SU-DHL-6 (cell line): ENCODE measurements around the gene FXYD7.

Source experiments
- H2AFZ ChIP-seq: fragments of 200-600 bp; sonication (generic); 2 replicates; pipeline ENCODE4 v1.6.1; 2014; ENCODE audit warnings: low read depth, mild to moderate bottlenecking, moderate library complexity, mixed read lengths, antibody characterized with exemption, low read length; ENCODE audit not compliant: severe bottlenecking
- H3F3A ChIP-seq: fragments of 200-600 bp; shearing (Covaris generic); 2 replicates; pipeline ENCODE4 v1.6.0; 2016; ENCODE audit warnings: antibody characterized with exemption, mild to moderate bottlenecking; ENCODE audit not compliant: insufficient read depth
- H3K27ac ChIP-seq: fragments of 200-600 bp; sonication (generic); 2 replicates; pipeline ENCODE4 v1.5.1; 2016; ENCODE audit warnings: low read depth, mild to moderate bottlenecking, low read length, moderate library complexity, mixed read lengths
- H3K27me3 ChIP-seq: fragments of 200-600 bp; sonication (generic), shearing (Covaris generic); 2 replicates; pipeline ENCODE4 v1.6.0; 2014; ENCODE audit warnings: mild to moderate bottlenecking, low read length
- H3K36me3 ChIP-seq: fragments of 200-600 bp; sonication (generic); 2 replicates; pipeline ENCODE4 v1.6.1; 2014; ENCODE audit warnings: mild to moderate bottlenecking, low read length, mixed read lengths
- H3K4me2 ChIP-seq: fragments of 300-600, 200-600 bp; shearing (Covaris generic), sonication (generic); 2 replicates; pipeline ENCODE4 v1.6.0; 2014; ENCODE audit warnings: low read length, low read depth, mild to moderate bottlenecking; ENCODE audit not compliant: poor library complexity, severe bottlenecking
- H3K4me3 ChIP-seq: fragments of 200-600 bp; sonication (generic); 2 replicates; pipeline ENCODE4 v1.5.1; 2014; ENCODE audit warnings: antibody characterized with exemption, low read length, mild to moderate bottlenecking, mixed read lengths; ENCODE audit not compliant: insufficient read depth, poor library complexity, severe bottlenecking
- H3K79me2 ChIP-seq: fragments of 200-600 bp; sonication (generic); 2 replicates; pipeline ENCODE4 v1.6.1; 2014; ENCODE audit warnings: mild to moderate bottlenecking, low read length, moderate library complexity; ENCODE audit not compliant: insufficient read depth
- H3K9ac ChIP-seq: fragments of 200-600 bp; sonication (generic); 2 replicates; pipeline ENCODE4 v1.7.0; 2014; ENCODE audit warnings: mild to moderate bottlenecking, low read length
- H3K9me2 ChIP-seq: fragments of 200-600 bp; sonication (generic); replicated peaks from 2 replicates; pipeline ENCODE4 v1.6.1; 2014; ENCODE audit warnings: low read length; ENCODE audit not compliant: insufficient read depth
- H3K9me3 ChIP-seq: fragments of 200-600 bp; sonication (generic); 2 replicates; pipeline ENCODE4 v1.6.1; 2014; ENCODE audit warnings: low read length, mixed read lengths; ENCODE audit not compliant: insufficient read depth
- H4K20me1 ChIP-seq: fragments of 200-600 bp; sonication (generic); 2 replicates; pipeline ENCODE4 v1.6.1; 2014; ENCODE audit warnings: low read depth, mild to moderate bottlenecking, antibody characterized with exemption, low read length, moderate library complexity, mixed read lengths
- CTCF ChIP-seq: fragments of 200-600 bp; sonication (generic); IDR thresholded peaks from one replicate; pipeline ENCODE4 v1.5.1; 2017; ENCODE audit warnings: antibody characterized with exemption, mild to moderate bottlenecking, low read length, moderate library complexity; ENCODE audit not compliant: insufficient read depth, poor library complexity, severe bottlenecking
- EZH2phosphoT487 ChIP-seq: fragments of 200-600 bp; sonication (generic), shearing (Covaris generic); conservative IDR thresholded peaks from 2 replicates; pipeline ENCODE4 v1.6.1; 2018; ENCODE audit warnings: mild to moderate bottlenecking, antibody characterized with exemption, low read length, moderate library complexity, mixed read lengths

The FXYD7 gene

GRCh38 chr19:35120492-35120891 lies 22.6 kb upstream of the FXYD7 start:
- Histone ChIP-seq H3K9ac (no peak overlapping the region), H3K79me2 (no peaks in the 10 kb centered on the region), H3F3A (no peaks in the 10 kb centered on the region), H4K20me1 (no peaks in the 10 kb centered on the region), H3K4me3 (no peak overlapping the region), H3K27me3 (no peaks in the 10 kb centered on the region), H3K36me3 (no peaks in the 10 kb centered on the region), H2AFZ (no peak overlapping the region), H3K27ac (no peak overlapping the region), H3K4me2 (no peak overlapping the region), H3K9me2 (no peaks in the 10 kb centered on the region), H3K9me3 (no peaks in the 10 kb centered on the region)
- TF ChIP-seq CTCF (no peak), EZH2phosphoT487 (no peak)

GRCh38 chr19:35120898-35121297 lies 22.2 kb upstream of the FXYD7 start:
- H3F3A ChIP-seq: no peaks in the 10 kb centered on the region
- no peaks in the 10 kb centered on the region for H3K9me3 ChIP-seq
- H3K36me3 ChIP-seq: no peaks in the 10 kb centered on the region
- no peak overlapping the region for H3K4me2 ChIP-seq
- no peak overlapping the region for H3K27ac ChIP-seq
- H3K79me2 ChIP-seq: no peaks in the 10 kb centered on the region
- H2AFZ ChIP-seq: no peak overlapping the region
- H3K9ac ChIP-seq: no peak overlapping the region
- no peaks in the 10 kb centered on the region for H3K27me3 ChIP-seq
- H3K4me3 ChIP-seq: no peak overlapping the region
- TF ChIP-seq EZH2phosphoT487: no peak
- H4K20me1 ChIP-seq: no peaks in the 10 kb centered on the region
- no peaks in the 10 kb centered on the region for H3K9me2 ChIP-seq

- Histone ChIP-seq H4K20me1 (no peaks in the 10 kb centered on the region), H3K9ac (no peak overlapping the region), H3K27me3 (no peaks in the 10 kb centered on the region)
Measured at GRCh38 chr19:35122687-35123551, 20.1 kb upstream of the FXYD7 start.

More at GRCh38 chr19:35122687-35123551, 20.1 kb upstream of the FXYD7 start:
- Histone ChIP-seq H3K9me2 (no peaks in the 10 kb centered on the region), H3F3A (no peaks in the 10 kb centered on the region), H3K27ac (no peak overlapping the region), H3K4me3 (no peak overlapping the region), H3K9me3 (no peaks in the 10 kb centered on the region), H3K79me2 (no peaks in the 10 kb centered on the region), H3K4me2 (no peak overlapping the region), H3K36me3 (no peaks in the 10 kb centered on the region), H2AFZ (no peak overlapping the region)
- TF ChIP-seq EZH2phosphoT487: no peak
- no peak for TF ChIP-seq CTCF
